Sigmoid colon (tissue), 3 donors: ENCODE results near the gene RNF186.

Source experiments
- POLR2A ChIP-seq, 2 donors: fragments of 450-650 bp; IDR thresholded peaks; one replicate each; pipeline ENCODE4 v1.6.1; 2016; ENCODE audit warnings: antibody characterized with exemption in 2 of 2, mild to moderate bottlenecking in 2 of 2, moderate library complexity in 2 of 2
- TF ChIP-seq, protein P1 (sequence below), 4 experiments: fragments of 450-650 bp in 3 of 4; fragments of 200-600 bp in 1 of 4; IDR thresholded peaks; one replicate each; pipeline ENCODE4 v1.5.1; 2016 to 2019; ENCODE audit warnings: antibody characterized with exemption in 4 of 4, mild to moderate bottlenecking in 3 of 4, moderate library complexity in 2 of 4

DNA sequence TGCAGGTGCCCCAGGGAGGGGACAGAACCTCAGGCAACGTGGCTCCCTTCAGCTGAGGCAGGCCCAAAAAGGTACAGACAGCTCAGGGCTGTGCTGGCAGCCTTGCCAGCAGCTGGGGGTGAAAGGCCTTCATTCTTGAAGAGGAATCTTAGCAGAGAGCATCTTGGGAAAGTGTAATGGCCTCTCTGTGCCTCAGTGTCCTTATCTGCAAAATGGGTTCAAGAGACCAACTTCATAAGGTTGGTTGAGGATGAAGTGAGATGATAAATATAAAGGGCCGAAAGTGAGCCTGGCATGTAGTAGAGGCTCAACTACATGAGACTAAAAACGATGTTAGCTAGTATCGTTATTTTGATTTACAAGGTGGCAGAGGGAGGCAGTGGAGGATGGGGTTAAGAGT is 41.6 kb downstream of the RNF186 start:
- TF ChIP-seq, protein P1, sequence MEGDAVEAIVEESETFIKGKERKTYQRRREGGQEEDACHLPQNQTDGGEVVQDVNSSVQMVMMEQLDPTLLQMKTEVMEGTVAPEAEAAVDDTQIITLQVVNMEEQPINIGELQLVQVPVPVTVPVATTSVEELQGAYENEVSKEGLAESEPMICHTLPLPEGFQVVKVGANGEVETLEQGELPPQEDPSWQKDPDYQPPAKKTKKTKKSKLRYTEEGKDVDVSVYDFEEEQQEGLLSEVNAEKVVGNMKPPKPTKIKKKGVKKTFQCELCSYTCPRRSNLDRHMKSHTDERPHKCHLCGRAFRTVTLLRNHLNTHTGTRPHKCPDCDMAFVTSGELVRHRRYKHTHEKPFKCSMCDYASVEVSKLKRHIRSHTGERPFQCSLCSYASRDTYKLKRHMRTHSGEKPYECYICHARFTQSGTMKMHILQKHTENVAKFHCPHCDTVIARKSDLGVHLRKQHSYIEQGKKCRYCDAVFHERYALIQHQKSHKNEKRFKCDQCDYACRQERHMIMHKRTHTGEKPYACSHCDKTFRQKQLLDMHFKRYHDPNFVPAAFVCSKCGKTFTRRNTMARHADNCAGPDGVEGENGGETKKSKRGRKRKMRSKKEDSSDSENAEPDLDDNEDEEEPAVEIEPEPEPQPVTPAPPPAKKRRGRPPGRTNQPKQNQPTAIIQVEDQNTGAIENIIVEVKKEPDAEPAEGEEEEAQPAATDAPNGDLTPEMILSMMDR (IDR thresholded peaks at IDR 0.05) = no peak
- TF ChIP-seq POLR2A (IDR thresholded peaks at IDR 0.05) = no peak
